GM12891 (cell line): ENCODE measurements around the gene GABBR2.

Experiments used
- POLR2A ChIP-seq: IDR thresholded peaks from 2 replicates; pipeline ENCODE4 v1.6.1; 2011; ENCODE audit warnings: low read depth, low read length, control low read depth
- POLR2AphosphoS5 ChIP-seq: IDR thresholded peaks from 2 replicates; pipeline ENCODE4 v1.6.1; 2011; ENCODE audit warnings: low read depth, low read length, control low read depth
- SPI1 ChIP-seq: IDR thresholded peaks from 2 replicates; pipeline ENCODE4 v1.6.1; 2011; ENCODE audit warnings: low read depth, low read length, control low read depth
- TAF1 ChIP-seq: IDR thresholded peaks from 2 replicates; pipeline ENCODE4 v1.6.1; 2011; ENCODE audit warnings: low read depth, low read length, control low read depth

- no peak for TF ChIP-seq POLR2AphosphoS5
- no peak for TF ChIP-seq POLR2A
- TF ChIP-seq TAF1, result no peak
- TF ChIP-seq SPI1, result no peak
Measured at GRCh38 chr9:98402019-98402840, 306.5 kb downstream of the GABBR2 start.
